SK-N-SH treated with all-trans-retinoic acid at 6 μM for 48 hours (cell line): ENCODE results near the gene CDKN2AIP.

Experiments
- ESRRG ChIP-seq: fragments of 250-450 bp; sonication (Bioruptor Pico); IDR thresholded peaks from 2 replicates; pipeline ENCODE4 v1.6.1; 2021; ENCODE audit warnings: mild to moderate bottlenecking
- PATZ1 ChIP-seq: fragments of 250-450 bp; sonication (Bioruptor Pico); IDR thresholded peaks from 2 replicates; pipeline ENCODE4 v1.8.0; 2020; ENCODE audit warnings: mild to moderate bottlenecking, moderate library complexity, borderline replicate concordance
- TF ChIP-seq, protein P1 (sequence below): fragments of 250-450 bp; sonication (Bioruptor Pico); IDR thresholded peaks from 2 replicates; pipeline ENCODE4 v1.8.0; 2021; ENCODE audit warnings: low read depth, mild to moderate bottlenecking, moderate library complexity, borderline replicate concordance

DNA sequence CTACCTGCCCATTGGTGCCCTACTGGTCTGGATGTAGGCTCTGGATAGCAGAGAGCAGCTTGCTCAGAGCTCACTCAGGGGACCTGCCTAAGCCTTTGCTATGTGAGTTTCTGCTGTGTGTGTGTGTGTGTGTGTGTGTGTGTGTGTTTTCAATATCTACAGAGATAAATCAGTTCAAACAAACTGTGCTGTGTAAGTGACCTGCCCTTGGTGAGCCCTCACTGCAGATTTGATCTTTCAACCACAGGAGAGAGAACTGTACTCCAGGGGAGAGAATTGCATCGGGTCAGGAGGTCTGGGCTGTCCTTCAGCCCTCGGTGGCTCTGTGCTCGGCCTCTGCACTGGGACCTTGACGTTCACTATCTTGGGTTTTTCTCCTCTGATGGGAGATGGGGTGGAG lies 35.0 kb upstream of the CDKN2AIP start:
- TF ChIP-seq, protein P1, sequence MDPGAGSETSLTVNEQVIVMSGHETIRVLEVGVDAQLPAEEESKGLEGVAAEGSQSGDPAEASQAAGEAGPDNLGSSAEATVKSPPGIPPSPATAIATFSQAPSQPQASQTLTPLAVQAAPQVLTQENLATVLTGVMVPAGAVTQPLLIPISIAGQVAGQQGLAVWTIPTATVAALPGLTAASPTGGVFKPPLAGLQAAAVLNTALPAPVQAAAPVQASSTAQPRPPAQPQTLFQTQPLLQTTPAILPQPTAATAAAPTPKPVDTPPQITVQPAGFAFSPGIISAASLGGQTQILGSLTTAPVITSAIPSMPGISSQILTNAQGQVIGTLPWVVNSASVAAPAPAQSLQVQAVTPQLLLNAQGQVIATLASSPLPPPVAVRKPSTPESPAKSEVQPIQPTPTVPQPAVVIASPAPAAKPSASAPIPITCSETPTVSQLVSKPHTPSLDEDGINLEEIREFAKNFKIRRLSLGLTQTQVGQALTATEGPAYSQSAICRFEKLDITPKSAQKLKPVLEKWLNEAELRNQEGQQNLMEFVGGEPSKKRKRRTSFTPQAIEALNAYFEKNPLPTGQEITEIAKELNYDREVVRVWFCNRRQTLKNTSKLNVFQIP, result no peak
- TF ChIP-seq PATZ1 (CRISPR knock-in tag) (no peak), ESRRG (CRISPR knock-in tag) (no peak)
